ENCODE data around the gene IGSF21.

- TF ChIP-seq EP300 (IDR thresholded peaks at IDR 0.05; ENCODE audit: borderline replicate concordance) = no peak
- TF ChIP-seq REST (IDR thresholded peaks at IDR 0.05; ENCODE audit: low read depth) = no peak
- TF ChIP-seq MAX (IDR thresholded peaks at IDR 0.05) = no peak
- no peak for TF ChIP-seq RAD21 (IDR thresholded peaks at IDR 0.05; ENCODE audit: low read depth)
Measured at GRCh38 chr1:18325136-18325535, 217.5 kb downstream of the IGSF21 start.

All from Ishikawa (cell line).